ENCODE data around the gene PXYLP1.

DNA sequence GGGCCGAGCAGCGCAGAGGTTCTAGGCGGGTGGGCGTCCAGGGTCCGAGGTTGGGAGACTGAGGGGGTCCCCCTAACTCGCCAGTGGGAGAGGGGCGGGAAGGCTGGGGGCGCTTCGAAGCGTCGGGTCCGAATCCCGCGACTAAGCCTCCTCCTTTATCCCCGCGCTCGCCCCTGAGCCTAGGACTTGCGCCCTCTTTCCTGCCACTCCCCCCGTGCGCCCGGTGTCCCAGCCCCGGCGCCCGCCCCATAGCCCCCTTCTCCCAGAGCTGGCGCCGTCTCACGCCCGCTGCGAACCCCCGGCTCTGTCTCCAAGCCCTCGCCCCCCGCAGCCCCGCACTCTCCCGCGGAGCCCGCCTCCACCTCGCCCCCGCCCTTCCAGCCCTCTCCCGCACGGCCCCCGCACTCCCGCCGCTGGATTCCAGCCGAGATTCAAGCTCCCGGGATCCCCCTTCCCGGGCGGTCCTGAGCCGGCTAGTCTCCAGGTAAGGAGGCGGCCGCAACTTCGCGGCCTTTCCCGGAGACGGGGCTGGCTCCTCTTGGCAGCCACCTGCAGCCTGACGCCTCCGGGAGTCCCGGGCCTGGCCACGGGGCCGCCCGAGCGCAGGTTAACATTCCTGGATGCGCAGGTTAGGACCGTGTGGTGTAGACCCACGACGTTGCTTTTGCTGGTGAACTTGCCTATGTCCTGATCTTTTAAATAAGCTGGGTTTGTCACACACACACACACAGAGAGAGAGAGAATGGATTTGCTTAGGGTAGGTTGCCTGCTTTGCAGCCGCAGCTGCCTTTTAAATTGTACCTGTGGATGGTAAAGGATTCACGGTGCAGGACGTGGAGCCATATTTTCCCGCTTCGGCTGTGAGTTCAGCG lies 563 bp downstream of the PXYLP1 start:
- no peak for TF ChIP-seq MYC (IDR thresholded peaks at IDR 0.05; ENCODE audit: low read depth, low read length)
- TF ChIP-seq, protein P1, sequence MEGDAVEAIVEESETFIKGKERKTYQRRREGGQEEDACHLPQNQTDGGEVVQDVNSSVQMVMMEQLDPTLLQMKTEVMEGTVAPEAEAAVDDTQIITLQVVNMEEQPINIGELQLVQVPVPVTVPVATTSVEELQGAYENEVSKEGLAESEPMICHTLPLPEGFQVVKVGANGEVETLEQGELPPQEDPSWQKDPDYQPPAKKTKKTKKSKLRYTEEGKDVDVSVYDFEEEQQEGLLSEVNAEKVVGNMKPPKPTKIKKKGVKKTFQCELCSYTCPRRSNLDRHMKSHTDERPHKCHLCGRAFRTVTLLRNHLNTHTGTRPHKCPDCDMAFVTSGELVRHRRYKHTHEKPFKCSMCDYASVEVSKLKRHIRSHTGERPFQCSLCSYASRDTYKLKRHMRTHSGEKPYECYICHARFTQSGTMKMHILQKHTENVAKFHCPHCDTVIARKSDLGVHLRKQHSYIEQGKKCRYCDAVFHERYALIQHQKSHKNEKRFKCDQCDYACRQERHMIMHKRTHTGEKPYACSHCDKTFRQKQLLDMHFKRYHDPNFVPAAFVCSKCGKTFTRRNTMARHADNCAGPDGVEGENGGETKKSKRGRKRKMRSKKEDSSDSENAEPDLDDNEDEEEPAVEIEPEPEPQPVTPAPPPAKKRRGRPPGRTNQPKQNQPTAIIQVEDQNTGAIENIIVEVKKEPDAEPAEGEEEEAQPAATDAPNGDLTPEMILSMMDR (IDR thresholded peaks at IDR 0.05; ENCODE audit: low read depth, low read length), result no peak

Measured in NB4 (cell line).